GM18511 (cell line): ENCODE measurements around the gene KHDRBS2.

Experiments
- ATAC-seq: cut with Tn5 transposase; IDR thresholded peaks from one replicate; pipeline ENCODE4 v1.9.1; 2021; ENCODE audit warnings: mild to moderate bottlenecking, moderate library complexity; ENCODE audit not compliant: unreplicated experiment

KHDRBS2 gene

GRCh38 chr6:61640463-61640862 lies 645.6 kb downstream of the KHDRBS2 start:
- ATAC-seq: no peak
